NCI-H2107 treated with DMSO at 0.1 percent for 48 hours (cell line): ENCODE data around the gene TTYH2.
A peak's percentile ranks its signal among the peaks of the same experiment; 100 is the strongest.
"Not testable (repeated sequence)": the region's sequence is repeated elsewhere in the genome, so short reads cannot be mapped to it uniquely, and the experiment has no call there.

Experiments
- DNase-seq: peaks from one replicate; lab custom pipeline; 2025; ENCODE audit not compliant: unreplicated experiment; lab: John Stamatoyannopoulos, UW

The TTYH2 gene

GRCh38 chr17:74259667-74260524, 46.5 kb downstream of the TTYH2 start:
- peak; percentile 39 for DNase-seq

DNA sequence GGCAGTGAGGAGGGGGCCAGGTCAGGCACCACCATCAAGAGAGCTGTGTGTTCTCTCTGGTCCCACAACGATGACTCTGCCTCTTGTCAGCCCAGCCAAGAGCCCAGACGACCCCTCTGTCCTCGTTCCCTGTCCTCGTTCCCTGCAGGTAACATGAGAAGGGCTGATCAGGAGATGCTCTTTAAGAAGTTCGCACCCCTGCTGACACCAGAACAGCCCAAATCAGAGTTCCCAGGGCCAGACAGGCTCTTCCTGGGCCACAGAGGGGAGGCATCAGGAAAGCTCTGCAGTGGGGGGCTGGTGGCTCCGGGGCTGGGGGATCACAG, 47.1 kb downstream of the TTYH2 start:
- no peak for DNase-seq

GRCh38 chr17:74262601-74263000, 49.2 kb downstream of the TTYH2 start:
- DNase-seq, result no peak

- not testable (repeated sequence) for DNase-seq
These were observed 53.7 kb downstream of the TTYH2 start for GRCh38 chr17:74267054-74267453.

DNA sequence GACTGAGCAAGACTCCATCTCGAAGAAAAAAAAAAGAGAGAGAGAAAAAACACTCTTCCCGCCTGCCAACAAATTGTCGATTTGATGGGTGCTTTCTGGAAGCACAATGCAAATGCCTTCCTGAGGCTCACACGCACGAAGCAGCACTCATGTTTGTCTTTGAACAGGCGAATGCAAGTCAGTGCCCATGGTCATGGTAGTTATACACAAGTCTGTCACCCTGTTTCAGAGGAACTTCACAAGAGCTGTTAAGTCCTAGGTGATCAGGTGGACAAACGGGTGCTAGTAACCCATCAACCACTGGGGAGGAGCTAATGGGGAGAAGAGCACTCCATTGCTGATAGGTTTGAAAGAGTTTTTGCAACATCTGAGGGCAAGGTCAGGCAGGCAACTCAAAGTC, 54.2 kb downstream of the TTYH2 start:
- no peak for DNase-seq

DNA sequence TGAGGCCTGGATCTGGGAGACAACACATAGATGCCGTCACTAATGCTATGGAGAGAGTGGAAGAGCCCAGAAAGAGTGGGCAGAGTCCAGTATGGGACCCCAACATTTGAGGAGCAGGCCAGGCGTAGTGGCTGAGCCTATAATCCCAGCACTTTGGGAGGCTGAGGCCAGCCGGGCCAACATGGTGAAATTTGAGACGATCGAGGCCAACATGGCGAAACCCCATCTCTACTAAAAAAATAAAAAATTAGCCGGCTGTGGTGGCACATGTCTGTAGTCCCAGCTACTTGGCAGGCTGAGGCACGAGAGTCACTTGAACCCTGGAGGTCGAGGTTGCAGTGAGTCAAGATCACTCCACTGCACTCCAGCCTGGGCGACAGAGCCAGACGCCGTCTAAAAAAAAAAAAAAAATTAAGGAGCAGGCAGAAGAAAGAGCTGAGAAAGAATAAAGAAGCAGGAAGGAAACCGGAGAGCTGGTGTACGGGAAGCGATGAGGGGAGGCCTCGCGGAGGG, 54.7 kb downstream of the TTYH2 start:
- no peak for DNase-seq

DNA sequence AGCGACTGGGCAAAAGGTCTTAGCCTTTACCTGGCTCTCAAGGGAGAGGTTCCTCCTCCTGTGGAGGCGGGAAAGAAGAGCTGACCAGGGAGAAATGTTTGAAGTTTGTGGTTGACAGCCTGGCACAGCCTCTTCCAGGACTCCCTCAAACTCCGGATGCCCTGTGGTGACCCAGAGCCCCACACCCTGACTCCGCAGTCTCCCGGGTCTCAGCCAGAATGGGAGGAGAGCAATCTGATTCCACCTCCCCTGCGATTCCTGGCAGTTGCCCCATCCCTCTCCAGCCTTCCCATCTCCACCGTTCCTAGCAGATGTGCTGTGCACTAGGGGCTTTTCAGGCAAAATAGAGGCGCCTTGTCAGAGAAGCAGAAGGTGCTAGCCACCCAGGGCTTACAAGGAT, 55.2 kb downstream of the TTYH2 start:
- DNase-seq, result no peak

GRCh38 chr17:74270333-74270732, 57.0 kb downstream of the TTYH2 start:
- no peak for DNase-seq

DNA sequence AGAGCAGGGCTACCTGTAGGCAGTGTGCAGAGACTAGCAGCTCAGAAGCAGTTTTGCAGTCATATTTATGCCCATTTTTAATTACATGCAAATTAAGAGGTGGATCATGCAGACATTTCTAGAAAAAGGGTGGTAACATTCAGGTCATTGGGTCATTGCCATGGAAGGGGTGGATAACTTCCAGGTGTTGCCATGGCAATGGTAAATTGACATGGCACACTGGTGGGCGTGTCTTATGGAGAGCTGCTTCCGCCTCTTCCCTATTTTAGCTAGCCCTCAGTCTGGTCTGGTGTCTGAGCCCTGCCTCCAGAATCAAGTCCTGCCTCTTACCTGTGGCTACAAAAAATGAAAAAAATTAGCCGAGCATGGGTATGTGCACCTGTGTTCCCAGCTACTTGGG, 57.9 kb downstream of the TTYH2 start:
- no peak for DNase-seq

GRCh38 chr17:74271901-74272561, 58.7 kb downstream of the TTYH2 start:
- DNase-seq, result no peak

GRCh38 chr17:74272731-74273201, 59.4 kb downstream of the TTYH2 start:
- no peak for DNase-seq

GRCh38 chr17:74274060-74274708, 60.8 kb downstream of the TTYH2 start, which contains the start of gene DNAI2:
Gene DNAI2 (plus strand): TSS chr17:74274234. CDS start chr17:74281818, 7,584 bp downstream.
- DNase-seq, result peak; percentile 12

- DNase-seq, result peak; percentile 93
These were observed 61.5 kb downstream of the TTYH2 start for GRCh38 chr17:74274709-74275340.

DNA sequence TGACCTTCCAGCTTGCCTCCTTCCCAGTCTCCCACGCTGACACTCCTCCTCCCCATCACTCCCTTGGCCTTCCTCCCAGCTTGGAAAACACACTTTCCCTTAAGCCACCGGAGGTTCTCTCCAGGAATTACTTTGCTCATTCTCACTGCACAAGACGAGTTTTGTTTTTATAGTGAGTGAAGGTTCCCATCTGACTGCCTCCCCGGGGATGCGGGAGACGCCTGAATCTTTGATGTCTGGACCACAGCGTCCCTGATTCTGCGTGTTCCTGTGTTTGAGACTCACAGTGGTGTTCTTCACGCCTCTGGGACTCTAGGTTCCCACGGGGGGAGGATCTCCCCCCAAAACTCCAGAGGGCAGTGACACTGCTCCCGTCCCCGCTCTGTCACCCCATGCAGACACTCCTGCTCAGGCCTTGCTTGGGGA, 62.7 kb downstream of the TTYH2 start:
- DNase-seq, result no peak

DNA sequence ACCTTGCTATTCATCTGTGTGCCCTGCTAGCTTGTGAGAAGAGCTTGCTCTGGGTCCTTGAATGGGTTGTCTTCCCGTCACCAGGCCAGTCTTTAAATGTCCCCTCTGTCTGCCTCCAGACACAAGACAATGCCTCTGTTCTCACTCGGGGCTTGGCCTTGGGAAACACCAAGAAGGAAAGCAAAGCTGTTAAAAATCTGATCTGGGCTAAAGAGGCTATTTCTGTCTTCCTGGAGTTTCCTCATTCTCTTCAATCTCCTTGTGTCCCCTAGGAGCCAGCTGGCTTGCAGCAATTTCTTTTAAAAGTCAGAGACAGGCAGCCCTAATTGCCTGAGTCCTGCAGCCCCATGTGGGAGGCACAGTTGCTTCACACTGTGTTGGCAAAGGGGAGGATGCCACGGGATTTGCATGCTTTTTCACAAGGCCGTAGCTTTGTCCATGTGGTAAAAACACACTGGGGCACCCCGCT, 63.2 kb downstream of the TTYH2 start:
- DNase-seq, result no peak

- DNase-seq, result no peak
These were observed 64.6 kb downstream of the TTYH2 start for GRCh38 chr17:74277935-74278334.

GRCh38 chr17:74279617-74280016, 66.2 kb downstream of the TTYH2 start:
- not testable (repeated sequence) for DNase-seq

- no peak for DNase-seq
These were observed 66.7 kb downstream of the TTYH2 start for GRCh38 chr17:74280093-74280513.

GRCh38 chr17:74281799-74282198, 68.4 kb downstream of the TTYH2 start:
- DNase-seq, result no peak

DNA sequence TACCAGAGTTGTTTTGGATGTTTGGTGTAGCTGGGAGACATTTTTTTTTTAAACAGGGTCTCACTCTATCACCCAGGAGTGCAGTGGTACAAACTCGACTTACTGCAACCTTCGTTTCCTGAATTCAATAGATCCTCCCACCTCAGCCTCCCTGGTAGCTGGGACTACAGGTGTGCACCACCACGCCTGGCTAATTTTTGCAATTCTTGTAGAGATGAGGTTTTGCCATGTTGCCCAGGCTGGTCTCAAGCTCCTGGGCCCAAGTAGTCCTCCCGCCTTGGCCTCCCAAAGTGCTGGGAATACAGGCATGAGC, 68.9 kb downstream of the TTYH2 start:
- not testable (repeated sequence) for DNase-seq
